Mesodermal cell (in vitro differentiated cells): ENCODE data around the gene TCTN3. TPM values are rescaled to one million over a fixed set of nuclear protein-coding genes. Genes with fewer than 3 reads are reported as not detected.
"Not testable (repeated sequence)": the region's sequence is repeated elsewhere in the genome, so short reads cannot be mapped to it uniquely, and the experiment has no call there.

Source experiments
- H3K27ac ChIP-seq: 2 replicates; pipeline ENCODE4 v1.7.0; 2013; ENCODE audit warnings: mild to moderate bottlenecking, low read depth, low read length, moderate library complexity; ENCODE audit not compliant: severe bottlenecking
- H3K36me3 ChIP-seq: 2 replicates; pipeline ENCODE4 v1.7.1; 2013; ENCODE audit warnings: mild to moderate bottlenecking, low read length, moderate library complexity; ENCODE audit not compliant: control insufficient read depth, insufficient read depth
- H3K4me1 ChIP-seq: one replicate; pipeline ENCODE4 v1.7.1; 2013; ENCODE audit warnings: mild to moderate bottlenecking, low read length; ENCODE audit not compliant: insufficient read depth, control insufficient read depth, poor library complexity, severe bottlenecking
- H3K4me3 ChIP-seq: 2 replicates; pipeline ENCODE4 v1.7.0; 2013; ENCODE audit warnings: low read length, control low read depth, mild to moderate bottlenecking; ENCODE audit not compliant: insufficient read depth, poor library complexity, severe bottlenecking; ENCODE audit errors: extremely low read depth
- H3K9me3 ChIP-seq: 2 replicates; pipeline ENCODE4 v1.7.1; 2013; ENCODE audit warnings: mild to moderate bottlenecking, low read length, moderate library complexity; ENCODE audit not compliant: control insufficient read depth
- WGBS, 2 experiments: methylation state at CpG; one replicate each; pipeline ENCODE4 v1.1.5; 2013; ENCODE audit warnings: missing lambda C conversion rate in 2 of 2; ENCODE audit not compliant: insufficient coverage in 2 of 2; 5-methylcytosine and 5-hydroxymethylcytosine counted together
- polyA plus RNA-seq, 2 experiments: library from polyadenylated mRNA; stranded (reverse); fragments of 50-300 nt; gene quantifications; one replicate each; pipeline ENCODE4 v1.2.3, GENCODE V29; 2013

TCTN3 gene, protein sequence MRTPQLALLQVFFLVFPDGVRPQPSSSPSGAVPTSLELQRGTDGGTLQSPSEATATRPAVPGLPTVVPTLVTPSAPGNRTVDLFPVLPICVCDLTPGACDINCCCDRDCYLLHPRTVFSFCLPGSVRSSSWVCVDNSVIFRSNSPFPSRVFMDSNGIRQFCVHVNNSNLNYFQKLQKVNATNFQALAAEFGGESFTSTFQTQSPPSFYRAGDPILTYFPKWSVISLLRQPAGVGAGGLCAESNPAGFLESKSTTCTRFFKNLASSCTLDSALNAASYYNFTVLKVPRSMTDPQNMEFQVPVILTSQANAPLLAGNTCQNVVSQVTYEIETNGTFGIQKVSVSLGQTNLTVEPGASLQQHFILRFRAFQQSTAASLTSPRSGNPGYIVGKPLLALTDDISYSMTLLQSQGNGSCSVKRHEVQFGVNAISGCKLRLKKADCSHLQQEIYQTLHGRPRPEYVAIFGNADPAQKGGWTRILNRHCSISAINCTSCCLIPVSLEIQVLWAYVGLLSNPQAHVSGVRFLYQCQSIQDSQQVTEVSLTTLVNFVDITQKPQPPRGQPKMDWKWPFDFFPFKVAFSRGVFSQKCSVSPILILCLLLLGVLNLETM
- polyA plus RNA-seq (2013, experiment 1 of 2): 44.9 TPM
- 44.4 TPM for polyA plus RNA-seq (2013, experiment 2 of 2)

DNA sequence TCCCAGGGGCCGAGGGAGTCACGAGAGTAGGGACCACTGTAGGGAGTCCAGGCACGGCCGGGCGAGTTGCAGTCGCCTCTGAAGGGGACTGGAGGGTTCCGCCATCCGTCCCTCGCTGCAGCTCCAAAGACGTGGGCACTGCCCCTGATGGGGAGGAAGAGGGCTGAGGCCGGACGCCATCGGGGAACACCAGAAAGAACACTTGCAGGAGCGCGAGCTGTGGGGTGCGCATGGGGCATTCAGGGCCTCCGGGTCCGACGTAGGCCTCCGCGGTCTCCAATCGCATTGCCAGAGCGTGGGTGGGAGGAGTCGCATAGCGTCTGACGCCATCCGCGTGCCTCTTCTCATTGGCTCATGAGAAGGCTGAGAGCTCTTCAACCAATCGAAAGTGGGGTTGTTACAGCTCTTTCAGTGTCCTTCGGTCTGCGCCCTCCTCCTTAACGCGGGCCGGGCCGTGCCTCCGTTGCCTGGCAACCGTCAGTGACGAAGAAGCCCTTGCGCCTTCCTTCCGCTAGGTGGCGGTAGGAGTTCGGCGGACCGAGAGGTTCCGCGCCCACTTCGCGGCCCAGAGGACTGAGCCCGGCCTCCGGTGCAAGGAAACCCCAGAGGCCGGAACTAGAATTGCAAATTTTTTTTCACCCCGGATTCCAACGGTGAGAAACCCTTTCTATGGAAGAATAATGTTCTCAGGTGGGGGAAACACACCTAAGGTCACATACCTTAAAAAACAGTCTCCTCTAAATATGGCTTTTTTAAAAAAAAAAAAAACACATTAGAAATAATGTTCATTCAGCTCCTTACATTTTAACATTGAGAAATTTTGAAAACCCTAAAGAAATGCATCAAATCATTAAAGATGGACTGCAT is at the start of gene TCTN3:
Gene TCTN3 (minus strand): TSS at position 260 of the 867 bp plus-strand sequence. CDS start 28 bp downstream, at position 232.
- peaks cover 10% of the 10 kb centered on the region for H3K9me3 ChIP-seq
- peaks cover 33% of the 10 kb centered on the region for H3K36me3 ChIP-seq
- H3K4me1 ChIP-seq: peaks cover 7% of the 10 kb centered on the region
- WGBS, 2 experiments: 0% methylated on average over 39 to 40 of the region's 53 CpGs
- H3K27ac ChIP-seq: peak within 1 kb of the TSS; percentile 83
- peak within 1 kb of the TSS; percentile 87 for H3K4me3 ChIP-seq

DNA sequence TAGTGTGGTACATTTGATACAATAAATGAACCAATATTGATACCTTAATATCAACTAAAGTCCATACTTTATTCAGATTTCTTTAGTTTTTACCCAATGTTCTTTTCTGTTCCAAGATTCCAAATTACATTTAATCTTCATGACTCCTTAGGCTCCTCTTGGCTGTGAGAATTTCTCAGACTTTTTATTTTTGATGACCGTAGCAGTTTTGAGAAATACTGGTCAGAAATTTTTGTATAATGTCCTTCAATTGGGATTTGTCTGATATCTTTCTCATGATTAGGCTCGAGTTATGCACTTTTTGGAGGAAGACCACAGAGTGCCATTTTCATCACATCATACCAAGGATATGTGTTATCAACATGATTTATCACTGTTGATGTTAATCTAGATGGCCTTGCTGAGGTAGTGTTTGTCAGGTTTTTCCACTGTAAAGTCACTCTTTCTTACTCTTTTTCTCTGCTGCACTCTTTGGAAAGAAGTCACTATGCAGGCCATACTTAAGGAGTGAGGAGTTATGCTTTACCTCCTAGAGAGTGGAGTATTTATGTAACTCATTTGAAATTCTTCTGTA is 49.3 kb upstream of the TCTN3 start:
- Histone ChIP-seq H3K4me1 (peaks cover 13% of the 10 kb centered on the region), H3K36me3 (no peaks in the 10 kb centered on the region), H3K27ac (no peak overlapping the region), H3K9me3 (no peaks in the 10 kb centered on the region), H3K4me3 (no peak overlapping the region)
- no CpG with 5 or more reads among the region's 2 CpGs for WGBS, 2 experiments

DNA sequence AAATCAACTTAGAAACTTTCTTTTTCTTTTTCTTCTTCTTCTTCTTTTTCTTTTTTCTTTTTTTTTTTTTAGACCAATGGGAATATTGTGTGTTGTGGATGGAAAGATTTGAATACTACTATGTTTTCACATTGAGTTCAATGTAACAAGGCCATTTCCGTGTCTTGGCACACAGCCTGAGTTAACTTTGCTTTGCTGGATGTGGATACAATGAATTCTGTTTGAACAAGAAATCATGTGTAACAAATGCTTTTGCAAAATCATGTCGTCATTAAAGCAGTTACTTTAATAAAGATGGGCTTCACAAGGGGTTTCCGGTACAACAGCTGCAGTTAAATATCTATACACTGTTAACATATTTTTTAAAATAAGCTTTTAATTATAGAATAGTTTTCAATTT is 48.8 kb upstream of the TCTN3 start:
- Histone ChIP-seq H3K36me3 (no peaks in the 10 kb centered on the region), H3K4me1 (peaks cover 13% of the 10 kb centered on the region), H3K9me3 (no peaks in the 10 kb centered on the region), H3K4me3 (no peak overlapping the region), H3K27ac (peak overlapping the region; percentile 93)
- 67 to 90% methylated on average over 1 of the region's 3 CpGs for WGBS, 2 experiments

DNA sequence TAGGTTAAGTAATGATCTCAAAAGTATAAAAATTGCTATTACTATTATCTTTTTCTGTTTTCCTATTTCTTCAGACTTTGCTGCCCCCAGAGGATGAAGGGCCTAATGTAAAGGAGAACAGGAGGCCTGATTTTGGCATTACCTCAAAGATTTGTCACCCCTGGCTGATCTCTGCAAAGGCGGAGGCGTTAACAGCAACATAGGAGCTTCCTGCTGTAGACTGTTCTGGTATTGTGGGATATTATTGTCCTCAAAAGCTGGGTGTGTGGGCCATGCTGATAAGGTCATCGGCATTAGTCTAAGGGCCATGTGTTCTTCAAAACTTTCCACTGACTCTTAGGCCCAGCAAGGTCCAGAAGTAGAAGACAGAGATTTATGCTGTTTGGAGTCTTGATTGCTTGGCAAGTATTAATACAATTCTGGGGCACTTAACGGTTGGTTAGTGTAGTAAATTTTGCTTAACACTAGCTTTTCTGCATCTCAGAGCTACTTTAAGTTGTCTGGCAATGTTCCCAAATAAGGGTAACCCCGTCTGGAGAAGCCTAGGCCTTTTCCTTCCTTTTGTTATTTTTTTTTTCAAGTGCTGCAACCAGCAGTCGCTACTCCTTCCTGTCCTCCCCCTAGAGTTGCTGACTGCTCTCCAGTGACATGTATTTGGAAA is 48.2 kb upstream of the TCTN3 start:
- H3K9me3 ChIP-seq: no peaks in the 10 kb centered on the region
- WGBS, 2 experiments: 53 to 63% methylated on average over 5 to 6 of the region's 6 CpGs
- no peak overlapping the region for H3K4me3 ChIP-seq
- no peaks in the 10 kb centered on the region for H3K36me3 ChIP-seq
- H3K4me1 ChIP-seq: peaks cover 13% of the 10 kb centered on the region
- peak overlapping the region; percentile 93 for H3K27ac ChIP-seq

DNA sequence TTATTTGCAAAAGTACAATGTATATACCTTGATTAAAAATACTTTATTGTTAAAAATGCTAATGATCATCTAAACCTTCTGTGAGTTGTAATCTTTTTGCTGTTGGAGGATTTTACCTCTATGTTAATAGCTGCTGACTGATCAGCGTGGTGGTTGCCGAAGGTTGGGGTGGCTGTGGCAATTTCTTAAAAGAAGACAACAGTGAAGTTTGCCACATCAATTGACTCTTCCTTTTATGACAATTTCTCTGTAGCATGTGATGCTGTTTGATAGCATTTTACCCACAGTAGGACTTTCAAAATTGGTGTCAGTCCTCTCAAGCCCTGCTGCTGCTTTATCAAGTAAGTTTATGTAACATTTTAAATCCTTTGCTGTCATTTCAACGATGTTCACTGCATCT is 45.3 kb upstream of the TCTN3 start:
- no peaks in the 10 kb centered on the region for H3K36me3 ChIP-seq
- H3K4me3 ChIP-seq: no peak overlapping the region
- H3K4me1 ChIP-seq: peaks cover 13% of the 10 kb centered on the region
- 82 to 89% methylated on average over 1 to 3 of the region's 3 CpGs for WGBS, 2 experiments
- no peaks in the 10 kb centered on the region for H3K9me3 ChIP-seq
- H3K27ac ChIP-seq: no peak overlapping the region

DNA sequence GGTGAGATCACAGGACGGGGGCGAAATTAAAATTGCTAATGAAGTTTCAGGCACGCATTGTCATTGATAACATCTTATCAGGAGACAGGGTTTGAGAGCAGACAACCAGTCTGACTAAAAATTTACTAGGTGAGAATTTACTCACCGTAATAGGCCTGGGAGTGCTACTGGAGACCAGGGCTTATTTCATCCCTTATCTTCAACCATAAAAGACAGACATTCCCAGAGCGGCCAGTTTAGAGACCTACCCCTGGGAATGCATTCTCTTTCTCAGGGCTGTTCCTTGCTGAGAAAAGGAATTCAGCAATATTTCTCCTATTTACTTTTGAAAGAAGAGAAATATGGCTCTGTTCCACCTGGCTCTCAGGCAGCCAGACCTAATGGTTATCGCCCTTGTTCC is 39.2 kb upstream of the TCTN3 start:
- H3K9me3 ChIP-seq, H3K4me3 ChIP-seq, H3K4me1 ChIP-seq, H3K27ac ChIP-seq, H3K36me3 ChIP-seq: not testable (repeated sequence)
- 78 to 94% methylated on average over 3 of the region's 6 CpGs for WGBS, 2 experiments

DNA sequence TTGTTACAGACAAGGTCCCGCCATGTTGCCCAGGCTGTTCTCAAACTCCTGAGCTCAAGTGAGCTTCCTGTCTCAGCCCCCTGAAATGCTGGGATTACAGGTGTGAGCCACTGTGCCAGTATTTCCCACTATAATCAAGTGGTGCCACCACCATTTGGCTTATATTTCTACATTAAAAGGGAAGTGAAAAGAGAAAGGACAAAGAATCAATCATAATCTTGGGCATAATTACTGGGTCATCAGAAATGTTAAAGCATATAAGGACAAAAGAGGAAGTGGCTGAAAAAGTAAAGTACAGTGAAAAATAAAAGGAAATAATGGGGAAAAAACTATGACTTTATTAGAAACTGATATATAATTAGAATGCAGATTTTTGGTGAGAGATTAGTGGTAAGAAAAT is 36.5 kb upstream of the TCTN3 start:
- Histone ChIP-seq H3K27ac (no peak overlapping the region), H3K9me3 (peaks cover 8% of the 10 kb centered on the region), H3K4me1 (no peaks in the 10 kb centered on the region), H3K36me3 (no peaks in the 10 kb centered on the region), H3K4me3 (no peak overlapping the region)
- WGBS, 2 experiments: 100% methylated on average over 1 of the region's 1 CpG; no CpG with 5 or more reads in 1 of the 2 experiments

DNA sequence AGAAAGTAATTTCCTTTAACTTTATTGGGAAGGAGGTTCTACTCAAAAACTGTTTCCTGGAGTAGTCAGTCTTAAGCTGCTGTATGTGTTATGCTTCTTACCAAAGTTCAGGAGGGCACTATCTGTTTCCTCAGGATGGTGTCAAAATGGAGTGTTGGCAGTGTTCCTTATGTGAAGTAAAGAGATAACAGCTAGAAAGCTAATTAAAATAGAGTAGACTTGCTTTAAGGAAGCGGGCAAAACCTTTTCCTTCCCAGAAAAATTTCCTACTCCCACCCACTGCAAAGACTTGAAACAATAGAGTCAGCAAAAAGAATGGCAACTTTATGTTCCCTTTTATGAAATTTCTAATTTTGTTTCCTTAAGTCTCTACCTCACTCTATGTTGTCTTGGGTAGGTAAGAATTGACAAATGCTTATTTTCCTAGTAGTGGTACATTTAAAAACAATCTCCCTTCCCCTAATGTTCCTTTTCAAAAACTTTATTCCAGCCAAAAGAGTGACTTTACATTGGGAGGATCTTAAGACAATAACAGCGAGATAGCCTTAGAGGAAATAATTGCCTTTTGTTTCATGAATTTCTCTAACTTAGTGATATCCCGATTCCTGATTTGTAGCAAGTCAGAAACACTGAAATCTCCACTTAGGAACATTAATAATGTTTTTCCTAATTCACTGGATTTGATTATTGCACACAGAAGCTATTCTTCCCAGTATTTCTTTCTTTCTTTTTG is 35.8 kb upstream of the TCTN3 start:
- WGBS, 2 experiments: 95% methylated on average over 2 of the region's 3 CpGs; no CpG with 5 or more reads in 1 of the 2 experiments
- peaks cover 8% of the 10 kb centered on the region for H3K9me3 ChIP-seq

DNA sequence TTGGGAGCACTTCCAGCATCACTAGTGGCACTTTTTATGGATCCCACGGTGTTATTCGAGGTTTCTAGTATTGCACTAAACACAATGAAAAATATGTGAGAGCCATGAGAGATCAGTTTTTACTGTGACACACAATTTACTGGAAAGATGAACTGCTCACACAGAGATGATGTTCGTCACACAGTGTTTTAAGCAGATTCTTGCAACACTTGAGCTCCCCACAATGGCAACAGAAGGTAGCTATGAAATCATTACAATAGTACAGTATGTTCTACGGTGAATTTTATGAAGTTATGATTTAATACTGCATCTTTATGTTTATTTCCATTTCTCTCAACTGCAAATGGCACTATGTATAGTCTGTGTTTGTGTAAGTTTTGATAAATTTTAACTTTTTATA is 34.8 kb upstream of the TCTN3 start:
- Histone ChIP-seq H3K27ac (no peak overlapping the region), H3K4me1 (no peaks in the 10 kb centered on the region), H3K9me3 (peaks cover 8% of the 10 kb centered on the region), H3K36me3 (no peaks in the 10 kb centered on the region), H3K4me3 (no peak overlapping the region)
- WGBS, 2 experiments: 80% methylated on average over 2 of the region's 4 CpGs; no CpG with 5 or more reads in 1 of the 2 experiments

More for the DNA sequence above, 35.8 kb upstream of the TCTN3 start:
- peak overlapping the region; percentile 49 for H3K27ac ChIP-seq
- H3K36me3 ChIP-seq: no peaks in the 10 kb centered on the region
- no peaks in the 10 kb centered on the region for H3K4me1 ChIP-seq
- no peak overlapping the region for H3K4me3 ChIP-seq
